ENCODE results near the gene ARHGAP6.

Gene ARHGAP6

DNA sequence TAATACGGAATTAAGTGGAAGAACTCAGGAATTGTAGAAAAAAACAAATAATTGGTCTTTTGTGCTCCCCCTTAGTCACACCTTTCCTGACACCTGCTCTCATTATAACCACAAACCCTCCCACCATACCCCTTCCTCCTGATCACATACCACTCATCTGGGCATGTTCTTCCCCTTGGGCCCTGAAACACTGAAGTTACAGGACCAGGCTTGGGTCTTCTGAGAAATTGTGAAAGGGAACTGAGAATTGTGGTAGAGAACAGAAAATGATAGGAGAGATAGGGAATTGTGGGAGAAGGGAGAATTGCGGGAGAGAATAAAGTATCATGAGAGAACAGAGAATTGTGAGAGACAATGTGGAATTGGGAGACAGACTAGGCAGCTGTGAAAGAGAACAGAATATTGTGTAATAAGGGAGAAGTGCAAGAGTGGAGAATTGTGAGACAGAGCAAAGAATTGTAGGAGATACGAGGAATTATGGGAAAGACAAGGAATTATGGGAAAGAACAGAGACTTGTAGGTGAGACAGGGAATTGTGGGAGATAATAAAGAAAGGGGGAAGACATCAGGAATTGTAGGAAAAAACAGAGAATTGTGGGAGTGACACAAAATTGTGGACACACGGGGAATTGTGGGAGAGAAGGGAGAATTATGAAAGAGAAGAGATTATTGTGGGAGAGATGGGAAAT is 557.3 kb downstream of the ARHGAP6 start:
- DNase-seq (ENCODE audit: low spot score), result no peak
- TF ChIP-seq, protein P1, sequence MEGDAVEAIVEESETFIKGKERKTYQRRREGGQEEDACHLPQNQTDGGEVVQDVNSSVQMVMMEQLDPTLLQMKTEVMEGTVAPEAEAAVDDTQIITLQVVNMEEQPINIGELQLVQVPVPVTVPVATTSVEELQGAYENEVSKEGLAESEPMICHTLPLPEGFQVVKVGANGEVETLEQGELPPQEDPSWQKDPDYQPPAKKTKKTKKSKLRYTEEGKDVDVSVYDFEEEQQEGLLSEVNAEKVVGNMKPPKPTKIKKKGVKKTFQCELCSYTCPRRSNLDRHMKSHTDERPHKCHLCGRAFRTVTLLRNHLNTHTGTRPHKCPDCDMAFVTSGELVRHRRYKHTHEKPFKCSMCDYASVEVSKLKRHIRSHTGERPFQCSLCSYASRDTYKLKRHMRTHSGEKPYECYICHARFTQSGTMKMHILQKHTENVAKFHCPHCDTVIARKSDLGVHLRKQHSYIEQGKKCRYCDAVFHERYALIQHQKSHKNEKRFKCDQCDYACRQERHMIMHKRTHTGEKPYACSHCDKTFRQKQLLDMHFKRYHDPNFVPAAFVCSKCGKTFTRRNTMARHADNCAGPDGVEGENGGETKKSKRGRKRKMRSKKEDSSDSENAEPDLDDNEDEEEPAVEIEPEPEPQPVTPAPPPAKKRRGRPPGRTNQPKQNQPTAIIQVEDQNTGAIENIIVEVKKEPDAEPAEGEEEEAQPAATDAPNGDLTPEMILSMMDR (IDR thresholded peaks at IDR 0.05), result no peak
- H3K27ac ChIP-seq, result no peak overlapping the region
- H3K4me3 ChIP-seq, result no peak overlapping the region

DNA sequence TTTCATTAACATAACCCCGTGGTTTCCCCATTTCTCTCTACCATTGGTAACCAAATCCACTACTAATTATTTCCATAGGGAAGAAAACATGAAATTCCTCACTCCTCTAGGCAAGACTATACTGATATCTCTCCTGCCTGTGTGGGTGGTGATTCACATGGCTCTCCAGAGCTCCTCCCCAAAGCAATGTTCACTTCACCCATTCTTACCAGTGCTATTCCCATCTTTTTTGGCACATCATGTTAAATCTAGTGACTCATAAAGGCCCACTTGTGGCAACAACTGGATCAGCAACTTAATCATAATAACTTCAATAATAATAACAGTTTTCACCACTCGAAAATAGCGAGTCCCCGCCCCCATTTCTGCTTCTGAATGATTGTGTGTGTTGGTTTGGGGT is 560.6 kb downstream of the ARHGAP6 start:
- DNase-seq (ENCODE audit: low spot score), result no peak
- no peak overlapping the region for H3K4me3 ChIP-seq
- TF ChIP-seq, protein P1 (IDR thresholded peaks at IDR 0.05), result no peak
- no peak overlapping the region for H3K27ac ChIP-seq

DNA sequence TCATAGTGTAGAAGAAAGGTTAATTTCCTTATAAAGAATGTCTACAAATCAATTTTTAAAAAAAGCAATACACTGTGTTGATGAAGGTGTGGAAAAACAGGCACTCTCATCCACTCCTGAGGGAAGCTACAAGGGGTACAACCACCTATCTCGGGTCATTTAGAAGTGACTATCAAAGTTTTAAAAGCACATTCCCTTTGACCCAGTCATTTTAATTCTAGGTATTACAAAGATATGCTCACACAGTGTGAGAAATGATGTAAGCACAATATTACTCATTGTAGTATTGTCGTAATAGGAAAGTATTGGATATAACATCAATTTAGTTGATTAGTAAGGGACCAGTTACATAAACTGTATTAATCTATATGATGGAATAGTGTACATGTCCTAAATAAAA is 562.0 kb downstream of the ARHGAP6 start:
- TF ChIP-seq, protein P1 (IDR thresholded peaks at IDR 0.05), result no peak
- Histone ChIP-seq H3K4me3 (no peak overlapping the region), H3K27ac (no peak overlapping the region)
- no peak for DNase-seq (ENCODE audit: low spot score)

DNA sequence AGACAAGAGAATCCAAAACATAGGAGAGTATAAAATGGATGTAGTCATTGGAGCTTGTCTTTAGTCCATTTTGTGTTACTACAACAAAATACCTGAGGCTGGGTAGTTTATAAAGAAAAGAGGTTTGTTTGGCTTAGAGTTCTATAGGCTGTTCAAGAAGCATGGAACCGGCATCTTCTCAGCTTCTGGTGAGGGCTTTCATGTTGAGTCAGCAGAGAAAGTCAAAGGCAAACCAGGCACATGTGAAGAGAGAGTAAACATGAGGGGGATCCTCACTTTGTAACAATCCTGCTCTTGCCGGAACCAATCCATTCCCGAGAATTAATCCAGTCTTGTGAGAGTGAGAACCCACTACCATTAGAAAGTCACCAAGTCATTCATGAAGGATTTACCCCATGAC is 562.7 kb downstream of the ARHGAP6 start:
- TF ChIP-seq, protein P1 (IDR thresholded peaks at IDR 0.05), result no peak
- DNase-seq (ENCODE audit: low spot score), result no peak
- H3K27ac ChIP-seq, result no peak overlapping the region
- H3K4me3 ChIP-seq, result no peak overlapping the region

DNA sequence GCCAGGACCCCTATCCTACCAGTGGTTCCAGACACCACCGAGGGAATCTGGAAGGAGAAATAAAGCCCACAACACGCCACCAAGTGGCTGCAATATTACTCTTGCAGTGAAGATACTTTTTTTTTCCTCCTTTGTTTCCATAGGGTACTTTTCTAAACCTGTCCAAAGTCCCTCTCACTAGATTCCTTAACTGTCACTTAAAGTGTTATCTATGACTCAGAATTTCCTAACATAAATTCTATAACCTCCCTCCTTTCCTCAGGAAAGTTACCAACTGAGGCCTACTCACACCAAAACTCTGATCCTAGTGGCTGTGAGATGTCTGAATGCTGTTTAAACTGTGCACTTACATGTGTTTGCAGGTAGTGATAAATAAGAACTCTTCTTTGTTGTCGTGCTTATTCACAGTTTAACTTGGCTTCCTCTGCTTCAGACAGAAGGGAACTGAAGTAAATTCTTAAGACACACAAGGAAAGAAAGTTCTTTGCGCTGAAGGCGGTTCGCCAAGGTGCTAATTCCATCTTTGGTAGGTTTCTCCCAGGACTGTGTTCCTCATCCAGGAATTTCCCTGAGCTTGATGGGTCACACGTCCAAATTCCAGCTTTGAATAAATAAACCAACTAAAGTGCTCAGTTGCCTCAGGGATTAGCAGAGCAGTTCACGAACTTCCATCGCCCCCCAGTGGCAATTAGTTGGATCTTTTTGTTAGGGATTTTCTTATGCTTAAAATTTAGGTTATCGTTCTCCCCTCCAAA is 565.3 kb downstream of the ARHGAP6 start:
- no peak for DNase-seq (ENCODE audit: low spot score)
- TF ChIP-seq, protein P1 (IDR thresholded peaks at IDR 0.05), result no peak
- Histone ChIP-seq H3K27ac (peak overlapping the region in 1 of 2 donors; percentile 38), H3K4me3 (no peak overlapping the region)

DNA sequence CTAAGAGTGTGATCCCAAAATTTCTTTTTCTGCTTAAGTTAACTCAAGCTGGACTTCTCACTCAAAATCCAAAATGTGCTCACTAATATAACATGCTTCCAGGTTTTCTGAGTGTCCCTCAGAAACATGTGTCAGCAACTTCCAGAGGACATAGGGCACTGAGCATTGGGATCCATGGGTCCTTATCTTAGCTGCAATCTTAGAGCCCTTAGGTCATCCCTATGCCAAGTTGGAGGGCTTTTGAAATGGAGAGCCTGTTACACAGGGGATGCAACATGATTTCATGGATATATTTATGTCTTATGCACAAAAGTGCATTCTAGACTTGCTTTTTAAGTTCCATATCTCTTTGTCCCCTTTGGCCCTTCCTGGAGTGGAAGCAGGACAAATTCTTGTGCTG is 566.3 kb downstream of the ARHGAP6 start:
- no peak overlapping the region for H3K27ac ChIP-seq
- TF ChIP-seq, protein P1 (IDR thresholded peaks at IDR 0.05), result no peak
- no peak for DNase-seq (ENCODE audit: low spot score)
- H3K4me3 ChIP-seq, result no peak overlapping the region

DNA sequence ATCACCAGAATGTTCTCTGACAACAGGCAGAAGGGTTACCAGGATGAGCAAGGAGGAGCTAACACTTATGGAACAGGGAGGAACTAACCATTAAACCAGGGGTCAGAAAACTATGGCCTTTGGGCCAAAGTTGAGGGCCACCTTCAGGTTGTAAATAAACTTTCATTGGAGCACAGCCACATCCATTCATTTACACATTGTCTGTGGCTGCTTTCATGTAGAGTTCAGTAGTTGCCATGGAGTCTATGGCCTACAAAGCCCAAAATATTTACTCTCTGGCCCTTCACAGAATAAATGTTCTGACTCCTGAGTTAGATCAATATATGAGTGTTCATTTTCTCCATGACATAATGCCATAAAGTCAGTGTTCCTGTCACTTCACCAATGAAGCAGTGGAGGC is 567.8 kb downstream of the ARHGAP6 start:
- Histone ChIP-seq H3K27ac (no peak overlapping the region), H3K4me3 (no peak overlapping the region)
- DNase-seq (ENCODE audit: low spot score), result no peak
- TF ChIP-seq, protein P1 (IDR thresholded peaks at IDR 0.05), result no peak
